ENCODE results near the gene C12orf75.

DNA sequence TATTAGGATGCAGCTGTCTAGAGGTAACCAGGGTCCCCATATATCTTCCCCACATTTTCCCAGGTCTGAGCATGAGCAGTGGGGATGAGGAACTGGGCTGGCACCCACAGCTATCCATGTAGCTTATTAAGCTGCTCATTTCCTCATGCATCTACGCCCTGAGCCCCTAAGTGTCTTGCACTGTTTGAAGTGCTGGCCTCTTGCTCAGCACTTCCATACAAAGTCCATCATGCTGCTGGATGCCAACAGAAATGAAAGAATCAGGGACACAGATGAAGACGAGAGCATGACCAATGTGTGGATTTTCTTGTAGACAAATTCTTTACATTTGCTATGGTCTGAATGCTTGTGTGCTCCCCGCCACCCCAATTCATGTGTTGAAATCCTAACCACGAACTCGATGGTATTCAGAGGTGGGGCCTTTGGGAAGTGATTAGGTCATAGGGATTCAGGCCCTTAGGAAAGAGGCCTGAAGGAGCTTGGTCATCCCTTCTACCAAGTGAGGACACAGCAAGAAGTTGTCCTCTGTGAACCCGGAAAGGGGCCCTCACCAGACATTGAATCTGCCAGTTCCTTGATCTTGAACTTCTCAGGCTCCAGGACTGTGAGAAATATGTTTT is 54.5 kb downstream of the C12orf75 start:
- TF ChIP-seq CREB1 (CRISPR knock-in tag; IDR thresholded peaks at IDR 0.05; ENCODE audit: low read depth) (no peak), POLR2AphosphoS5 (IDR thresholded peaks at IDR 0.05; ENCODE audit: low read depth) (no peak), EZH2 (IDR thresholded peaks at IDR 0.05; ENCODE audit: low read depth, unreplicated experiment) (no peak), EZH2phosphoT487 (IDR thresholded peaks at IDR 0.05; ENCODE audit: unreplicated experiment) (no peak), ZNF331 (CRISPR knock-in tag; IDR thresholded peaks at IDR 0.05; ENCODE audit: low read depth) (no peak)
- TF ChIP-seq, protein P1, sequence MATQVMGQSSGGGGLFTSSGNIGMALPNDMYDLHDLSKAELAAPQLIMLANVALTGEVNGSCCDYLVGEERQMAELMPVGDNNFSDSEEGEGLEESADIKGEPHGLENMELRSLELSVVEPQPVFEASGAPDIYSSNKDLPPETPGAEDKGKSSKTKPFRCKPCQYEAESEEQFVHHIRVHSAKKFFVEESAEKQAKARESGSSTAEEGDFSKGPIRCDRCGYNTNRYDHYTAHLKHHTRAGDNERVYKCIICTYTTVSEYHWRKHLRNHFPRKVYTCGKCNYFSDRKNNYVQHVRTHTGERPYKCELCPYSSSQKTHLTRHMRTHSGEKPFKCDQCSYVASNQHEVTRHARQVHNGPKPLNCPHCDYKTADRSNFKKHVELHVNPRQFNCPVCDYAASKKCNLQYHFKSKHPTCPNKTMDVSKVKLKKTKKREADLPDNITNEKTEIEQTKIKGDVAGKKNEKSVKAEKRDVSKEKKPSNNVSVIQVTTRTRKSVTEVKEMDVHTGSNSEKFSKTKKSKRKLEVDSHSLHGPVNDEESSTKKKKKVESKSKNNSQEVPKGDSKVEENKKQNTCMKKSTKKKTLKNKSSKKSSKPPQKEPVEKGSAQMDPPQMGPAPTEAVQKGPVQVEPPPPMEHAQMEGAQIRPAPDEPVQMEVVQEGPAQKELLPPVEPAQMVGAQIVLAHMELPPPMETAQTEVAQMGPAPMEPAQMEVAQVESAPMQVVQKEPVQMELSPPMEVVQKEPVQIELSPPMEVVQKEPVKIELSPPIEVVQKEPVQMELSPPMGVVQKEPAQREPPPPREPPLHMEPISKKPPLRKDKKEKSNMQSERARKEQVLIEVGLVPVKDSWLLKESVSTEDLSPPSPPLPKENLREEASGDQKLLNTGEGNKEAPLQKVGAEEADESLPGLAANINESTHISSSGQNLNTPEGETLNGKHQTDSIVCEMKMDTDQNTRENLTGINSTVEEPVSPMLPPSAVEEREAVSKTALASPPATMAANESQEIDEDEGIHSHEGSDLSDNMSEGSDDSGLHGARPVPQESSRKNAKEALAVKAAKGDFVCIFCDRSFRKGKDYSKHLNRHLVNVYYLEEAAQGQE (IDR thresholded peaks at IDR 0.05; ENCODE audit: unreplicated experiment) = no peak
- TF ChIP-seq, protein P2, sequence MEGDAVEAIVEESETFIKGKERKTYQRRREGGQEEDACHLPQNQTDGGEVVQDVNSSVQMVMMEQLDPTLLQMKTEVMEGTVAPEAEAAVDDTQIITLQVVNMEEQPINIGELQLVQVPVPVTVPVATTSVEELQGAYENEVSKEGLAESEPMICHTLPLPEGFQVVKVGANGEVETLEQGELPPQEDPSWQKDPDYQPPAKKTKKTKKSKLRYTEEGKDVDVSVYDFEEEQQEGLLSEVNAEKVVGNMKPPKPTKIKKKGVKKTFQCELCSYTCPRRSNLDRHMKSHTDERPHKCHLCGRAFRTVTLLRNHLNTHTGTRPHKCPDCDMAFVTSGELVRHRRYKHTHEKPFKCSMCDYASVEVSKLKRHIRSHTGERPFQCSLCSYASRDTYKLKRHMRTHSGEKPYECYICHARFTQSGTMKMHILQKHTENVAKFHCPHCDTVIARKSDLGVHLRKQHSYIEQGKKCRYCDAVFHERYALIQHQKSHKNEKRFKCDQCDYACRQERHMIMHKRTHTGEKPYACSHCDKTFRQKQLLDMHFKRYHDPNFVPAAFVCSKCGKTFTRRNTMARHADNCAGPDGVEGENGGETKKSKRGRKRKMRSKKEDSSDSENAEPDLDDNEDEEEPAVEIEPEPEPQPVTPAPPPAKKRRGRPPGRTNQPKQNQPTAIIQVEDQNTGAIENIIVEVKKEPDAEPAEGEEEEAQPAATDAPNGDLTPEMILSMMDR (conservative IDR thresholded peaks at IDR 0.05; ENCODE audit: low read depth in 2 of 2) = no peak
- TF ChIP-seq, protein P3, sequence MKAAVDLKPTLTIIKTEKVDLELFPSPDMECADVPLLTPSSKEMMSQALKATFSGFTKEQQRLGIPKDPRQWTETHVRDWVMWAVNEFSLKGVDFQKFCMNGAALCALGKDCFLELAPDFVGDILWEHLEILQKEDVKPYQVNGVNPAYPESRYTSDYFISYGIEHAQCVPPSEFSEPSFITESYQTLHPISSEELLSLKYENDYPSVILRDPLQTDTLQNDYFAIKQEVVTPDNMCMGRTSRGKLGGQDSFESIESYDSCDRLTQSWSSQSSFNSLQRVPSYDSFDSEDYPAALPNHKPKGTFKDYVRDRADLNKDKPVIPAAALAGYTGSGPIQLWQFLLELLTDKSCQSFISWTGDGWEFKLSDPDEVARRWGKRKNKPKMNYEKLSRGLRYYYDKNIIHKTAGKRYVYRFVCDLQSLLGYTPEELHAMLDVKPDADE (IDR thresholded peaks at IDR 0.05) = no peak

All from GM23338 (cell line).